Measurements from ENCODE around the gene DSC3.

DNA sequence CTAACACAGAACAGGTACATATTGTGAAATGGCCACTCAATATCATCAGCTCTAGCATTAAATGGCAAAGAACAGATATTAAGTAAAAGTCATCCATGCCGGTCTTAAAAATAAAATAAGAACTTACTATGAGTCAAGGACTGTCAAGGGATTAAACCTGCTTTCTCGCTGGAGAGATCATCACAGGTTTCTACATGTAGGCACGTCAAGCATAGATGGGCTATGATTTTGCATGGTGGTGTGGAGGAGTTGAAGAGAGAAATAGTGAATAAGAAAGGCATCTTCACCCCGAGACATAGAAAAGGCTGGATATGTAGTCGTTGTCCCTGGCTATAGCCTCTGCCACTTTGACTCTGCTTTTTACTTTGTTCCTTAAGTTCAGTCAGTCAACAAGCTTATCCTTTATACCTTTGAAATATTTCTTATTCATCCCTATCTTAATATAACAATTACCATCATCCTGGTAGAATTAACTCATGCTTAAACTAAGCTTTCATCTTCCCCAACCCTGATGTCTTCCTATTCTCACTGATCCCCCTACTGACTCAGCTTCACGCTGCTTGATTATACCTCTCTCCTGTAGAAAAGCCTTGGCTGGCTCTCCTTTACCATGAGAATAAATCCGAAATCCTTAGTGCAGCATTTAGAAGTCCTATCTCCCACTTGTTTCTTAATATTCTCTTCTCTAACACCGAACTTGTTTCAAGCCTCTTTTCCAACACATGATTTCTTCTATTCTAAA, 42.5 kb downstream of the DSC3 start:
- TF ChIP-seq TAF1 (IDR thresholded peaks at IDR 0.05; ENCODE audit: borderline replicate concordance, insufficient read depth, low read length) (no peak), FOXP2 (optimal IDR thresholded peaks at IDR 0.05; ENCODE audit: borderline replicate concordance, extremely low read depth, extremely low read length, insufficient read depth) (no peak), POLR2AphosphoS5 (IDR thresholded peaks at IDR 0.05; ENCODE audit: low read depth, low read length) (no peak), SIN3A (IDR thresholded peaks at IDR 0.05; ENCODE audit: borderline replicate concordance, insufficient read depth, low read length) (no peak)
- TF ChIP-seq, protein P1, sequence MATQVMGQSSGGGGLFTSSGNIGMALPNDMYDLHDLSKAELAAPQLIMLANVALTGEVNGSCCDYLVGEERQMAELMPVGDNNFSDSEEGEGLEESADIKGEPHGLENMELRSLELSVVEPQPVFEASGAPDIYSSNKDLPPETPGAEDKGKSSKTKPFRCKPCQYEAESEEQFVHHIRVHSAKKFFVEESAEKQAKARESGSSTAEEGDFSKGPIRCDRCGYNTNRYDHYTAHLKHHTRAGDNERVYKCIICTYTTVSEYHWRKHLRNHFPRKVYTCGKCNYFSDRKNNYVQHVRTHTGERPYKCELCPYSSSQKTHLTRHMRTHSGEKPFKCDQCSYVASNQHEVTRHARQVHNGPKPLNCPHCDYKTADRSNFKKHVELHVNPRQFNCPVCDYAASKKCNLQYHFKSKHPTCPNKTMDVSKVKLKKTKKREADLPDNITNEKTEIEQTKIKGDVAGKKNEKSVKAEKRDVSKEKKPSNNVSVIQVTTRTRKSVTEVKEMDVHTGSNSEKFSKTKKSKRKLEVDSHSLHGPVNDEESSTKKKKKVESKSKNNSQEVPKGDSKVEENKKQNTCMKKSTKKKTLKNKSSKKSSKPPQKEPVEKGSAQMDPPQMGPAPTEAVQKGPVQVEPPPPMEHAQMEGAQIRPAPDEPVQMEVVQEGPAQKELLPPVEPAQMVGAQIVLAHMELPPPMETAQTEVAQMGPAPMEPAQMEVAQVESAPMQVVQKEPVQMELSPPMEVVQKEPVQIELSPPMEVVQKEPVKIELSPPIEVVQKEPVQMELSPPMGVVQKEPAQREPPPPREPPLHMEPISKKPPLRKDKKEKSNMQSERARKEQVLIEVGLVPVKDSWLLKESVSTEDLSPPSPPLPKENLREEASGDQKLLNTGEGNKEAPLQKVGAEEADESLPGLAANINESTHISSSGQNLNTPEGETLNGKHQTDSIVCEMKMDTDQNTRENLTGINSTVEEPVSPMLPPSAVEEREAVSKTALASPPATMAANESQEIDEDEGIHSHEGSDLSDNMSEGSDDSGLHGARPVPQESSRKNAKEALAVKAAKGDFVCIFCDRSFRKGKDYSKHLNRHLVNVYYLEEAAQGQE (IDR thresholded peaks at IDR 0.05; ENCODE audit: insufficient read depth in 1 of 2, low read depth in 2 of 2, low read length in 2 of 2) = no peak

Data from PFSK-1 (cell line).